IMR-90 (cell line): ENCODE results near the gene PTGDR2. TPM values are rescaled to one million over a fixed set of nuclear protein-coding genes. Genes with fewer than 3 reads are reported as not detected.

Experiments
- ATAC-seq: fragments of 200-7000 bp; cut with Tn5 transposase; 2 replicates; pipeline ENCODE4 v1.9.1; 2020; ENCODE audit warnings: low read depth, mild to moderate bottlenecking, moderate library complexity
- BruUV-seq: library from RNA; stranded (reverse); fragments of 400-500 nt; replicated peaks from 2 replicates; lab custom pipeline; 2021; lab: Mats Ljungman, UMichigan
- CTCF ChIA-PET: fragments of 300-600 bp; formaldehyde crosslinking; extraction: SDS; loops from one replicate; lab custom pipeline; 2021; ENCODE audit warnings: antibody characterized with exemption; lab: Yijun Ruan, JAX
- POLR2A ChIA-PET: fragments of 300-600 bp; sonication (Branson Sonifier 250); formaldehyde crosslinking; loops from one replicate; lab custom pipeline; 2022; ENCODE audit warnings: antibody characterized with exemption; ENCODE audit not compliant: unreplicated experiment; lab: Charles Lee
- DNase-seq: peaks from one replicate; pipeline ENCODE4 v3.0.0; 2013
- H2AFZ ChIP-seq: replicated peaks from 2 replicates; pipeline ENCODE3; 2013; ENCODE audit warnings: low read length, mild to moderate bottlenecking; ENCODE audit not compliant: poor library complexity
- H2AK5ac ChIP-seq: 2 replicates; pipeline ENCODE4 v1.6.1; 2013; ENCODE audit warnings: low read depth, low read length, inconsistent platforms
- H2AK9ac ChIP-seq: replicated peaks from 2 replicates; pipeline ENCODE3; 2013; ENCODE audit warnings: mild to moderate bottlenecking, low read depth, low read length, moderate library complexity; ENCODE audit not compliant: poor library complexity
- H2BK120ac ChIP-seq: 2 replicates; pipeline ENCODE4 v1.6.1; 2013; ENCODE audit warnings: low read depth, low read length, inconsistent platforms
- H2BK15ac ChIP-seq: 3 replicates; pipeline ENCODE4 v1.6.1; 2013; ENCODE audit warnings: low read depth, low read length, inconsistent platforms
- H2BK20ac ChIP-seq: 2 replicates; pipeline ENCODE4 v1.6.1; 2013; ENCODE audit warnings: low read depth, mild to moderate bottlenecking, inconsistent platforms, low read length, moderate library complexity
- H2BK5ac ChIP-seq: 2 replicates; pipeline ENCODE4 v1.6.1; 2013; ENCODE audit warnings: mild to moderate bottlenecking, low read depth, low read length, inconsistent platforms; ENCODE audit not compliant: poor library complexity, severe bottlenecking
- H3K14ac ChIP-seq: replicated peaks from 2 replicates; pipeline ENCODE4 v1.6.1; 2013; ENCODE audit warnings: low read depth, low read length, inconsistent platforms
- H3K18ac ChIP-seq: 2 replicates; pipeline ENCODE4 v1.6.1; 2013; ENCODE audit warnings: low read depth, low read length, control low read depth
- H3K23ac ChIP-seq: 2 replicates; pipeline ENCODE4 v1.6.1; 2013; ENCODE audit warnings: low read depth, low read length, inconsistent platforms
- H3K27ac ChIP-seq: 2 replicates; pipeline ENCODE4 v1.5.1; 2013; ENCODE audit warnings: mild to moderate bottlenecking, control low read depth, low read length; ENCODE audit not compliant: insufficient read depth
- H3K27me3 ChIP-seq: 2 replicates; pipeline ENCODE4 v1.6.1; 2013; ENCODE audit warnings: low read length; ENCODE audit not compliant: control insufficient read depth, insufficient read depth
- H3K36me3 ChIP-seq: 2 replicates; pipeline ENCODE4 v1.6.1; 2013; ENCODE audit warnings: low read length, mixed read lengths; ENCODE audit not compliant: control insufficient read depth, insufficient read depth
- H3K4ac ChIP-seq: 2 replicates; pipeline ENCODE4 v1.6.1; 2013; ENCODE audit warnings: low read depth, low read length, inconsistent platforms
- H3K4me1 ChIP-seq: 2 replicates; pipeline ENCODE4 v1.6.1; 2013; ENCODE audit warnings: low read length, mixed read lengths; ENCODE audit not compliant: control insufficient read depth, insufficient read depth
- H3K4me2 ChIP-seq: 2 replicates; pipeline ENCODE4 v1.6.1; 2013; ENCODE audit warnings: low read depth, mild to moderate bottlenecking, control low read depth, low read length, moderate library complexity
- H3K4me3 ChIP-seq: 2 replicates; pipeline ENCODE4 v1.5.1; 2013; ENCODE audit warnings: low read depth, mild to moderate bottlenecking, control low read depth, low read length, moderate library complexity; ENCODE audit not compliant: insufficient read depth
- H3K56ac ChIP-seq: 2 replicates; pipeline ENCODE4 v1.6.1; 2013; ENCODE audit warnings: low read length, inconsistent platforms; ENCODE audit not compliant: insufficient read depth; ENCODE audit errors: extremely low read depth
- H3K79me1 ChIP-seq, 2 experiments: 2 replicates each; pipeline ENCODE4 v1.6.1; 2013; ENCODE audit warnings: low read length in 2 of 2, inconsistent platforms in 1 of 2, low read depth in 1 of 2
- H3K9ac ChIP-seq: 2 replicates; pipeline ENCODE4 v1.6.1; 2013; ENCODE audit warnings: low read depth, low read length, control low read depth
- H3K9me1 ChIP-seq: 2 replicates; pipeline ENCODE4 v1.6.1; 2013; ENCODE audit warnings: low read length, inconsistent platforms; ENCODE audit not compliant: insufficient read depth
- H3K9me3 ChIP-seq: 2 replicates; pipeline ENCODE4 v1.6.1; 2013; ENCODE audit warnings: low read length; ENCODE audit not compliant: control insufficient read depth, insufficient read depth
- H4K20me1 ChIP-seq: 2 replicates; pipeline ENCODE4 v1.6.1; 2013; ENCODE audit warnings: low read length, inconsistent platforms; ENCODE audit not compliant: insufficient read depth
- H4K5ac ChIP-seq: 2 replicates; pipeline ENCODE4 v1.6.1; 2013; ENCODE audit warnings: mild to moderate bottlenecking, low read depth, low read length, control low read depth
- H4K8ac ChIP-seq, 2 experiments: 2 replicates each; pipeline ENCODE4 v1.6.1; 2013; ENCODE audit warnings: low read depth in 2 of 2, low read length in 2 of 2, control low read depth in 1 of 2, inconsistent platforms in 1 of 2
- H4K91ac ChIP-seq: 2 replicates; pipeline ENCODE4 v1.6.1; 2013; ENCODE audit warnings: low read depth, low read length, inconsistent platforms; ENCODE audit not compliant: insufficient read depth
- BHLHE40 ChIP-seq: fragments of 150-350 bp; IDR thresholded peaks from 2 replicates; pipeline ENCODE4 v1.6.1; 2016; ENCODE audit warnings: mild to moderate bottlenecking, low read depth, low read length
- CEBPB ChIP-seq: IDR thresholded peaks from 2 replicates; pipeline ENCODE4 v1.6.1; 2012; ENCODE audit warnings: low read depth, low read length, improper control_type of control experiment
- CHD1 ChIP-seq: IDR thresholded peaks from 2 replicates; pipeline ENCODE4 v1.6.1; 2012; ENCODE audit warnings: low read depth, low read length, improper control_type of control experiment
- FOS ChIP-seq: fragments of 150-350 bp; IDR thresholded peaks from 2 replicates; pipeline ENCODE4 v1.6.1; 2016; ENCODE audit warnings: low read depth, low read length
- MAFK ChIP-seq: IDR thresholded peaks from 2 replicates; pipeline ENCODE4 v1.6.1; 2012; ENCODE audit warnings: low read depth, low read length, improper control_type of control experiment
- MAZ ChIP-seq: IDR thresholded peaks from 2 replicates; pipeline ENCODE4 v1.6.1; 2012; ENCODE audit warnings: low read depth, mild to moderate bottlenecking, low read length, improper control_type of control experiment, moderate library complexity, borderline replicate concordance
- MXI1 ChIP-seq: IDR thresholded peaks from 2 replicates; pipeline ENCODE4 v1.6.1; 2012; ENCODE audit warnings: low read depth, mild to moderate bottlenecking, low read length, moderate library complexity, borderline replicate concordance
- NFE2L2 ChIP-seq: fragments of 150-350 bp; IDR thresholded peaks from 2 replicates; pipeline ENCODE4 v1.6.1; 2016; ENCODE audit warnings: low read depth, mild to moderate bottlenecking, low read length
- POLR2A ChIP-seq: IDR thresholded peaks from 2 replicates; pipeline ENCODE4 v1.6.1; 2012; ENCODE audit warnings: mild to moderate bottlenecking, low read depth, low read length
- RAD21 ChIP-seq: IDR thresholded peaks from 2 replicates; pipeline ENCODE4 v1.6.1; 2012; ENCODE audit warnings: low read length, improper control_type of control experiment
- RFX5 ChIP-seq: IDR thresholded peaks from 2 replicates; pipeline ENCODE4 v1.8.0; 2012; ENCODE audit warnings: low read depth, mild to moderate bottlenecking, low read length, moderate library complexity
- SMC3 ChIP-seq: fragments of 150-350 bp; IDR thresholded peaks from 2 replicates; pipeline ENCODE4 v1.6.1; 2016; ENCODE audit warnings: low read depth, mild to moderate bottlenecking, antibody characterized with exemption, low read length, moderate library complexity
- WGBS, 2 experiments: methylation state at CpG; one replicate each; pipeline versions ENCODE4 v1.1.5 to v1.1.7; 2013; ENCODE audit warnings: missing lambda C conversion rate in 2 of 2; ENCODE audit not compliant: insufficient read length in 1 of 2; ENCODE audit errors: extremely low coverage in 2 of 2; 5-methylcytosine and 5-hydroxymethylcytosine counted together
- dilution Hi-C: fragments of 300-500 bp; cut with HindIII; formaldehyde crosslinking; loops from one replicate; pipeline ENCODE4 v1.14.3; 2018; ENCODE audit warnings: low sequenced_read_pairs; ENCODE audit not compliant: unreplicated experiment
- in situ Hi-C: fragments of 300-500 bp; cut with MboI; formaldehyde crosslinking; loops from 3 replicates; pipeline ENCODE4 v1.14.3; 2019; ENCODE audit warnings: low sequenced_read_pairs, inconsistent platforms, mixed read lengths
- intact Hi-C: fragments of 100-400 bp; cut with micrococcal nuclease; formaldehyde crosslinking; loops from 2 replicates; pipeline ENCODE4 v1.10.0; 2022
- polyA plus RNA-seq, 3 experiments: library from polyadenylated mRNA; depleted of rRNA; stranded (reverse); fragments of >200 nt; gene quantifications; 2 replicates each; pipeline ENCODE4 v1.2.3, GENCODE V29; 2012; ENCODE audit warnings: low replicate concordance in 1 of 3
- total RNA-seq: library from RNA; depleted of rRNA; stranded (reverse); fragments of >200 nt; gene quantifications from 2 replicates; pipeline ENCODE4 v1.2.3, GENCODE V29; 2012
- TF ChIP-seq, protein P1 (sequence below): fragments of 150-350 bp; IDR thresholded peaks from 2 replicates; pipeline ENCODE4 v1.6.1; 2017; ENCODE audit warnings: mild to moderate bottlenecking, antibody characterized with exemption, low read length, low read depth
- TF ChIP-seq, protein P2 (sequence below): fragments of 150-350 bp; IDR thresholded peaks from 2 replicates; pipeline ENCODE4 v1.6.1; 2016; ENCODE audit warnings: low read depth, mild to moderate bottlenecking, low read length, moderate library complexity, borderline replicate concordance
- TF ChIP-seq, protein P3 (sequence below): conservative IDR thresholded peaks from 2 replicates; pipeline ENCODE4 v1.5.1; 2012; ENCODE audit warnings: mild to moderate bottlenecking, low read depth, low read length, improper control_type of control experiment

The PTGDR2 gene
- total and polyA plus RNA-seq, 2 of the 4 experiments (the other 2 are of a cell fraction): under 0.01 to 0.12 TPM

DNA sequence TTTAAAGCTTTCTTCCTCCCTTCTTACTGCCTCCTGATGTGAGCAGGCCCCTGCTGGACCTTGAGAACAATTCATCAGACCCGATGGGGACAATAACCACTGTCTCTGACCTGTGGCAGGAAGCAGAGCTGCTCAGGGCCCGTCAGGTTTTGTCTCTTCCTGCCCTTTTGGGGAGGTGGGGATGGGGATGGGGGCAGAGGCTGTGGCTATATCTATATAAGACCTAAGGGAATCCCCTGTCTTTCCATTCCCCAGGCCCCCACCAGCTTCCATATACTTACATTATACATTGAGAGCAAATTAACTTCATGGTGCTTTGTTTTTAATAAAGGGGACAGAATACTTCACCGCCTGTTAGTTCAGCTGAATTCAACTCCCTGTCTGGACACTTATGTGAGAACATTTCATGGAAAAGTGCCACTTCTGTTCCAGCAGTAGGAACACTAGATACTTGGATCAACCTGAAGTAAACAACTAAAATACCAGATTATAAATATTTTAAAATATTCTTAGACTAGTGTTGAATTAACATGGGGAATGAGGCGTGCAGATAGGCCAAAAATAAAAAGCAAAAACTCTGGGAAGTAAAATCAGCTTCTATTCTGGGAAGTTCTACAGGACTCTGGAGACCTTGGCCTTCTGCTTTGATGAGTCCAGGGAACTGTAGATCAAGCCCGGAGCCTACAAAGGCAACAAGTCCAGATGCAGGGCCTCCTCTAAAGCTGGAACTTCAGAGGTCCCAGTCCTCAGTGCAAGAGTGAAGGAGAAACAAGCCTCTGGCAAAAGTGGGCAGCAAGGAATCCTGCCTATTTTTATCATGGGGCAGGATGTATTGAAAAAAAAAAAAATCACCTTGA is 22.7 kb upstream of the PTGDR2 start:
- no peak overlapping the region for H4K5ac ChIP-seq
- ChIA-PET CTCF (interaction anchor here (0.7 to 1.7 kb wide), 3 partner anchors 9 to 48 kb away, joined by 3 to 5 read pairs (median 3); no protein-coding TSS in a partner anchor), POLR2A (no interaction called here)
- intact Hi-C loops: no loop called here
- H3K27me3 ChIP-seq: no peaks in the 10 kb centered on the region
- H3K18ac ChIP-seq: no peak overlapping the region
- in situ Hi-C loops: no loop called here
- H2AK5ac ChIP-seq: no peak overlapping the region
- WGBS, 2 experiments: no CpG with 5 or more reads among the region's 5 CpGs
- no peak overlapping the region for H2AFZ ChIP-seq
- H3K4me2 ChIP-seq: no peak overlapping the region
- no peak overlapping the region for H3K4me3 ChIP-seq
- no peak overlapping the region for H3K9ac ChIP-seq
- no peak overlapping the region for H3K56ac ChIP-seq
- H3K14ac ChIP-seq: no peak overlapping the region
- dilution Hi-C loops: no loop called here
- H3K4ac ChIP-seq: no peak overlapping the region
- no peak overlapping the region for H4K91ac ChIP-seq
- H4K20me1 ChIP-seq: no peaks in the 10 kb centered on the region
- no peak overlapping the region for H4K8ac ChIP-seq
- DNase-seq (no peak), ATAC-seq (no peak)
- H2BK20ac ChIP-seq: no peak overlapping the region
- H2BK120ac ChIP-seq: no peak overlapping the region
- H3K9me1 ChIP-seq: 0 out of 2 replicates have a peak, but pooled peaks cover 4% of the 10 kb centered on the region
- H3K27ac ChIP-seq: no peak overlapping the region
- no peaks in the 10 kb centered on the region for H3K79me1 ChIP-seq
- H2BK5ac ChIP-seq: no peak overlapping the region
- BruUV-seq: no TSS peak
- no peak overlapping the region for H2BK15ac ChIP-seq
- no peak overlapping the region for H3K23ac ChIP-seq
- H3K36me3 ChIP-seq: 0 out of 2 replicates have a peak, but pooled peaks cover 2% of the 10 kb centered on the region
- H3K9me3 ChIP-seq: no peaks in the 10 kb centered on the region
- H3K4me1 ChIP-seq: peaks cover 3% of the 10 kb centered on the region
- no peak overlapping the region for H2AK9ac ChIP-seq
- TF ChIP-seq POLR2A: no peak
- TF ChIP-seq MAFK: no peak
- TF ChIP-seq BHLHE40: no peak
- no peak for TF ChIP-seq RFX5
- TF ChIP-seq RAD21: no peak
- TF ChIP-seq SMC3: no peak
- TF ChIP-seq, protein P1, sequence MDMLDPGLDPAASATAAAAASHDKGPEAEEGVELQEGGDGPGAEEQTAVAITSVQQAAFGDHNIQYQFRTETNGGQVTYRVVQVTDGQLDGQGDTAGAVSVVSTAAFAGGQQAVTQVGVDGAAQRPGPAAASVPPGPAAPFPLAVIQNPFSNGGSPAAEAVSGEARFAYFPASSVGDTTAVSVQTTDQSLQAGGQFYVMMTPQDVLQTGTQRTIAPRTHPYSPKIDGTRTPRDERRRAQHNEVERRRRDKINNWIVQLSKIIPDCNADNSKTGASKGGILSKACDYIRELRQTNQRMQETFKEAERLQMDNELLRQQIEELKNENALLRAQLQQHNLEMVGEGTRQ: no peak
- TF ChIP-seq CEBPB: no peak
- no peak for TF ChIP-seq NFE2L2
- no peak for TF ChIP-seq MAZ
- no peak for TF ChIP-seq FOS
- no peak for TF ChIP-seq CHD1
- TF ChIP-seq, protein P2, sequence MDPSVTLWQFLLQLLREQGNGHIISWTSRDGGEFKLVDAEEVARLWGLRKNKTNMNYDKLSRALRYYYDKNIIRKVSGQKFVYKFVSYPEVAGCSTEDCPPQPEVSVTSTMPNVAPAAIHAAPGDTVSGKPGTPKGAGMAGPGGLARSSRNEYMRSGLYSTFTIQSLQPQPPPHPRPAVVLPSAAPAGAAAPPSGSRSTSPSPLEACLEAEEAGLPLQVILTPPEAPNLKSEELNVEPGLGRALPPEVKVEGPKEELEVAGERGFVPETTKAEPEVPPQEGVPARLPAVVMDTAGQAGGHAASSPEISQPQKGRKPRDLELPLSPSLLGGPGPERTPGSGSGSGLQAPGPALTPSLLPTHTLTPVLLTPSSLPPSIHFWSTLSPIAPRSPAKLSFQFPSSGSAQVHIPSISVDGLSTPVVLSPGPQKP: no peak
- no peak for TF ChIP-seq MXI1
- TF ChIP-seq, protein P3, sequence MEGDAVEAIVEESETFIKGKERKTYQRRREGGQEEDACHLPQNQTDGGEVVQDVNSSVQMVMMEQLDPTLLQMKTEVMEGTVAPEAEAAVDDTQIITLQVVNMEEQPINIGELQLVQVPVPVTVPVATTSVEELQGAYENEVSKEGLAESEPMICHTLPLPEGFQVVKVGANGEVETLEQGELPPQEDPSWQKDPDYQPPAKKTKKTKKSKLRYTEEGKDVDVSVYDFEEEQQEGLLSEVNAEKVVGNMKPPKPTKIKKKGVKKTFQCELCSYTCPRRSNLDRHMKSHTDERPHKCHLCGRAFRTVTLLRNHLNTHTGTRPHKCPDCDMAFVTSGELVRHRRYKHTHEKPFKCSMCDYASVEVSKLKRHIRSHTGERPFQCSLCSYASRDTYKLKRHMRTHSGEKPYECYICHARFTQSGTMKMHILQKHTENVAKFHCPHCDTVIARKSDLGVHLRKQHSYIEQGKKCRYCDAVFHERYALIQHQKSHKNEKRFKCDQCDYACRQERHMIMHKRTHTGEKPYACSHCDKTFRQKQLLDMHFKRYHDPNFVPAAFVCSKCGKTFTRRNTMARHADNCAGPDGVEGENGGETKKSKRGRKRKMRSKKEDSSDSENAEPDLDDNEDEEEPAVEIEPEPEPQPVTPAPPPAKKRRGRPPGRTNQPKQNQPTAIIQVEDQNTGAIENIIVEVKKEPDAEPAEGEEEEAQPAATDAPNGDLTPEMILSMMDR: no peak
